ENCODE results near the gene MGAM2. TPM values are rescaled to one million over a fixed set of nuclear protein-coding genes. Genes with fewer than 3 reads are reported as not detected.
A peak's percentile ranks its signal among the peaks of the same experiment; 100 is the strongest.

Gene MGAM2
- total RNA-seq, 6 experiments from 2014 or later = 0.09 to 4.4 (median 0.25) TPM

DNA sequence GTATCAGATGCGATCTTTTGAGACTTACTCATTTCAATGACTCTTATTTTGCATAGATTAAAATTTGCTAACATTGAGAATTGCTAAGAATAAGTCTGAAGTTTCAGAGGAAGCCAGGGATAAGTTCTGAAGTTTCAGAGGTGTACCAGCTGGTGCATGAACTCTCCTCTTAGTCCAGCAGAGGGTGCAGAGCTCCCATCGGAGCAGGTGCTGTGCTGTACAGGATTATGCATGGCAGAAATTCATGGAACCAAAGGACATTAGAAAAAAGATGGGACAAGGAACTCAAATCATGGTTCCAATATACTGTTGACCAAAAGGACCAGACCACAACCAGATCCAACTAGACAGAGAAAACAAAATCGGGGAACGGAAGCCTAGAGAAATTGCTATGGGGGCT is 41.9 kb downstream of the MGAM2 start:
- Histone ChIP-seq H3K9me3 (no peaks in the 10 kb centered on the region), H3K36me3 (no peaks in the 10 kb centered on the region), H3K4me3 (no peak overlapping the region), H3K4me1 (peaks cover 0 to 5% (median 0%) of the 10 kb centered on the region in 4 donors), H3K27ac (no peak overlapping the region), H3K27me3 (no peaks in the 10 kb centered on the region)
- ATAC-seq = peak; percentile 80 to 95 (median 90)
- TF ChIP-seq, protein P1, sequence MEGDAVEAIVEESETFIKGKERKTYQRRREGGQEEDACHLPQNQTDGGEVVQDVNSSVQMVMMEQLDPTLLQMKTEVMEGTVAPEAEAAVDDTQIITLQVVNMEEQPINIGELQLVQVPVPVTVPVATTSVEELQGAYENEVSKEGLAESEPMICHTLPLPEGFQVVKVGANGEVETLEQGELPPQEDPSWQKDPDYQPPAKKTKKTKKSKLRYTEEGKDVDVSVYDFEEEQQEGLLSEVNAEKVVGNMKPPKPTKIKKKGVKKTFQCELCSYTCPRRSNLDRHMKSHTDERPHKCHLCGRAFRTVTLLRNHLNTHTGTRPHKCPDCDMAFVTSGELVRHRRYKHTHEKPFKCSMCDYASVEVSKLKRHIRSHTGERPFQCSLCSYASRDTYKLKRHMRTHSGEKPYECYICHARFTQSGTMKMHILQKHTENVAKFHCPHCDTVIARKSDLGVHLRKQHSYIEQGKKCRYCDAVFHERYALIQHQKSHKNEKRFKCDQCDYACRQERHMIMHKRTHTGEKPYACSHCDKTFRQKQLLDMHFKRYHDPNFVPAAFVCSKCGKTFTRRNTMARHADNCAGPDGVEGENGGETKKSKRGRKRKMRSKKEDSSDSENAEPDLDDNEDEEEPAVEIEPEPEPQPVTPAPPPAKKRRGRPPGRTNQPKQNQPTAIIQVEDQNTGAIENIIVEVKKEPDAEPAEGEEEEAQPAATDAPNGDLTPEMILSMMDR (IDR thresholded peaks at IDR 0.05) = peak in 3 of 4 donors; percentile 51 to 63 (median 58)
- TF ChIP-seq POLR2A (IDR thresholded peaks at IDR 0.05) = no peak
- WGBS (ENCODE audit: insufficient coverage, low coverage, low lambda C conversion rate, missing lambda C conversion rate) = 58% methylated on average over 4 of the region's 4 CpGs
- DNase-seq = no peak
- intact Hi-C loops (cut with DNase I) = no loop called here

DNA sequence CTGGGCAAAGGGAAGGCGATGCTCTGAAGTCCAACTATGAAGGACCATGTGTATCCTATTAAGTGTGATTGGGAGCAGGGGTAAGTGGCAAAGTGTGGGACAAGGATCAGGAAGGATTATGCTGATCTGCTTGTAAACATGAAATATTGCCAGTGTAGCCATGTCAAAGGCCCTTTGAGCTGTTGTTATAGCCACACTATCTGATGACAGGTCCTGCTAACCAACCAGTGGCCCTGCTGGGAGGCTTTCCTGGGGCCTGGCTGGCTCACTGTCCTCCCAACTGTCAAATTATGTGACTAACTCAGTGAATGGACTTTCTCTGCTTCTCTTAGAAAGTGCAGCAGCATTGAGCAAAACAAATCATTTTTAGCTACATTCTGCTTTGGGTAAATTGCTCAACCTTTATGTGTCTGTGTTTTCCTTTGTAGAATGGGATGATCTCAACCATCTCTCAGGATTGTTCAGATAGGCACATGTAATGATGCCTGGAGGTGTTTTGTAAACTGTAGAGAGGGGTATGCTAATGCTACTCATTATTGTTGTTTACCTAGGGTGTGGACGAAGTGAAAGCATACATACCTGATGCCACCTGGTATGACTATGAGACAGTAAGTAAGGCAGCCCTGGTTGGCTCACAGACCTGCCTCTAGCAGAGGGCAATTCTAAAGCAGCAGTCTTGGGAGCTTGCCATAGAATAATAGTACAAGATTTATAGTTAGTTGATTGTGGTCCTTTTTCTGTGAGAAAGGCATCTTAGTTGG is 47.4 kb downstream of the MGAM2 start:
- Histone ChIP-seq H3K36me3 (no peaks in the 10 kb centered on the region), H3K4me1 (no peaks in the 10 kb centered on the region), H3K4me3 (no peak overlapping the region), H3K9me3 (no peaks in the 10 kb centered on the region), H3K27me3 (no peaks in the 10 kb centered on the region), H3K27ac (no peak overlapping the region)
- DNase-seq (no peak), ATAC-seq (peak in 1 of 4 donors; percentile 42)
- TF ChIP-seq, protein P1 (IDR thresholded peaks at IDR 0.05) = no peak
- TF ChIP-seq POLR2A (IDR thresholded peaks at IDR 0.05) = no peak
- intact Hi-C loops (cut with DNase I) = no loop called here
- 70% methylated on average over 1 of the region's 2 CpGs for WGBS (ENCODE audit: insufficient coverage, low coverage, low lambda C conversion rate, missing lambda C conversion rate)

DNA sequence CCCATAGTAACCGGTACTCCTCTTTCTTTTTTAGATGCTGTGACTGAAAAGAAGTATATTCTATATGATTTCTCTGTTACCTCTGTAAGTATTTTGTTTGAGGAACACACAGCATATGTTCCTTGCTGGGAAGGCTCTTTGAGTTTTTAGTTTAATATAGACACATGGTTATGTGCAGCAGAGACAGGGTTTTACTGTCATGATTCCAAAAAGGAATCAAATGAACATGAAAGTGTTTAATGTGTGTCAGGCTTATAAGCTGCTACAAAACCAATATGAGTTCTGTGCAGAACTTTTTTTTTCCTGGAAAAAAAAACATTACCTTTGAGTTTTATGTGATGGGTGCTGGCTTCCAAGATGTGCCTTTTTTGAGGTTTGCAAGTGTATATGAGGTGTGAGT is 50.4 kb downstream of the MGAM2 start:
- no peak for TF ChIP-seq POLR2A (IDR thresholded peaks at IDR 0.05)
- TF ChIP-seq, protein P1 (IDR thresholded peaks at IDR 0.05) = no peak
- no peak for DNase-seq
- WGBS (ENCODE audit: insufficient coverage, low coverage, low lambda C conversion rate, missing lambda C conversion rate) = 67% methylated on average over 1 of the region's 1 CpG
- H3K9me3 ChIP-seq = no peaks in the 10 kb centered on the region
- no peaks in the 10 kb centered on the region for H3K36me3 ChIP-seq
- intact Hi-C loops (cut with DNase I) = no loop called here
- no peaks in the 10 kb centered on the region for H3K4me1 ChIP-seq
- H3K27me3 ChIP-seq = no peaks in the 10 kb centered on the region
- no peak for ATAC-seq
- no peak overlapping the region for H3K27ac ChIP-seq
- no peak overlapping the region for H3K4me3 ChIP-seq

DNA sequence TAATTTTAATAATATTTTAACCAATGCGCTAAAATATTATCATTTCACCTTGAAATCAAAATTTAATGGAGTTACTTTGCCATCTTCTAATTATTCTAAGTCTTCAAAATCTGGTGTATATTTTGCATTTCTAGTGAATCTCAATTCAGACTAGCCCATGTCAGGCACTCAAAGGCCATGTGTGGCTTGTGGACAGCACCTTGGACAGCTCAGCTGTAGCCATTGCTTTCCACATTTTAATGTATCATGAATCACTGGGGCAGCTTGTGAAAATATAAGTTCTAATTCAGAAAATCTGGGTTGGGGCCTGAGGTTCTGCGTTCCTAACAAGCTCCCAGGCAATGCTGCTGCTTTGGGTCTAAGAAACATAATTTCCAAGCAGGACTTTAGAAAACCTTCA is 57.2 kb downstream of the MGAM2 start:
- intact Hi-C loops (cut with DNase I) = no loop called here
- H3K9me3 ChIP-seq = no peaks in the 10 kb centered on the region

More for the DNA sequence above, 57.2 kb downstream of the MGAM2 start:
- no peaks in the 10 kb centered on the region for H3K4me1 ChIP-seq
- no peaks in the 10 kb centered on the region for H3K27me3 ChIP-seq
- H3K36me3 ChIP-seq = no peaks in the 10 kb centered on the region
- WGBS (ENCODE audit: insufficient coverage, low coverage, low lambda C conversion rate, missing lambda C conversion rate) = 82% methylated on average over 2 of the region's 2 CpGs
- DNase-seq (no peak), ATAC-seq (no peak)
- no peak overlapping the region for H3K4me3 ChIP-seq
- H3K27ac ChIP-seq = no peak overlapping the region
- TF ChIP-seq, protein P1 (IDR thresholded peaks at IDR 0.05) = no peak
- TF ChIP-seq POLR2A (IDR thresholded peaks at IDR 0.05) = no peak
